ENCODE results near the gene HDAC4. TPM values are rescaled to one million over a fixed set of nuclear protein-coding genes. Genes with fewer than 3 reads are reported as not detected.

The HDAC4 gene
- total and polyA plus RNA-seq, 2 donors (not counting 1 experiment from before 2014, with no cell fraction given): 13.5 to 46.0 TPM

- Mint-ChIP-seq H3K27ac (no peak overlapping the region), H3K9me3 (ENCODE audit: insufficient read depth) (no peaks in the 10 kb centered on the region), H3K4me3 (no peak overlapping the region), H3K27me3 (no peaks in the 10 kb centered on the region), H3K4me1 (peaks cover 10% of the 10 kb centered on the region)
- Histone ChIP-seq H3K27me3 (replicated peaks in 1 of 4; ENCODE audit: control extremely low read depth in 1 of 4, control insufficient read depth in 3 of 4, insufficient read depth in 4 of 4, low read length in 3 of 4) (peaks cover 0 to 7% (median 3%) of the 10 kb centered on the region in 4 experiments), H3K4me3 (ENCODE audit: control extremely low read depth in 1 of 5, extremely low read depth in 1 of 5, insufficient read depth in 1 of 5, low read depth in 2 of 5, low read length in 4 of 5) (no peak overlapping the region), H4K20me1 (ENCODE audit: control insufficient read depth, insufficient read depth, low read length, poor library complexity, severe bottlenecking) (peaks cover 29% of the 10 kb centered on the region), H3K4me1 (ENCODE audit: control insufficient read depth in 2 of 2, insufficient read depth in 2 of 2, low read length in 2 of 2) (peaks cover 11 to 25% of the 10 kb centered on the region in 2 donors), H3K27ac (ENCODE audit: low read length in 2 of 2) (no peak overlapping the region), H2AFZ (ENCODE audit: insufficient read depth, low read depth, low read length, poor library complexity, severe bottlenecking) (no peak overlapping the region), H3K9ac (ENCODE audit: low read length) (no peak overlapping the region), H3K4me2 (replicated peaks; ENCODE audit: low read depth, low read length, poor library complexity, severe bottlenecking) (no peak overlapping the region), H3K79me2 (ENCODE audit: control insufficient read depth, insufficient read depth, low read length) (peaks cover 24% of the 10 kb centered on the region), H3K9me3 (ENCODE audit: control extremely low read depth in 1 of 3, control insufficient read depth in 2 of 3, insufficient read depth in 1 of 3, low read length in 2 of 3) (no peaks in the 10 kb centered on the region), H3K36me3 (replicated peaks in 1 of 2; ENCODE audit: control extremely low read depth in 1 of 2, control insufficient read depth in 1 of 2, extremely low read depth in 1 of 2, insufficient read depth in 2 of 2, low read length in 1 of 2) (no peaks in the 10 kb centered on the region)
- no peak for DNase-seq
- WGBS (ENCODE audit: insufficient coverage): 82% methylated on average over 16 of the region's 22 CpGs
- TF ChIP-seq CTCF (IDR thresholded peaks at IDR 0.05) (no peak), EZH2 (IDR thresholded peaks at IDR 0.05; ENCODE audit: borderline replicate concordance, insufficient read depth, low read depth, low read length, poor library complexity, severe bottlenecking) (no peak)
- CTCF ChIA-PET: no interaction called here
- POLR2A ChIA-PET: no interaction called here
- no peak for ATAC-seq (ENCODE audit: low read depth)
- intact Hi-C loops (cut with micrococcal nuclease): no loop called here
Measured at GRCh38 chr2:239234191-239235175, 166.3 kb downstream of the HDAC4 start.

GRCh38 chr2:239233576-239233975 is 167.2 kb downstream of the HDAC4 start:
- intact Hi-C loops (cut with micrococcal nuclease): no loop called here
- H3K4me1 Mint-ChIP-seq: peaks cover 10% of the 10 kb centered on the region
- peaks cover 0 to 7% (median 3%) of the 10 kb centered on the region in 4 experiments for H3K27me3 ChIP-seq (replicated peaks in 1 of 4; ENCODE audit: control extremely low read depth in 1 of 4, control insufficient read depth in 3 of 4, insufficient read depth in 4 of 4, low read length in 3 of 4)

More at GRCh38 chr2:239233576-239233975, 167.2 kb downstream of the HDAC4 start:
- Histone ChIP-seq H3K4me3 (ENCODE audit: control extremely low read depth in 1 of 5, extremely low read depth in 1 of 5, insufficient read depth in 1 of 5, low read depth in 2 of 5, low read length in 4 of 5) (no peak overlapping the region), H3K9ac (ENCODE audit: low read length) (no peak overlapping the region), H3K79me2 (ENCODE audit: control insufficient read depth, insufficient read depth, low read length) (peaks cover 17% of the 10 kb centered on the region), H3K4me1 (ENCODE audit: control insufficient read depth in 2 of 2, insufficient read depth in 2 of 2, low read length in 2 of 2) (peaks cover 11 to 25% of the 10 kb centered on the region in 2 donors), H4K20me1 (ENCODE audit: control insufficient read depth, insufficient read depth, low read length, poor library complexity, severe bottlenecking) (peaks cover 20% of the 10 kb centered on the region), H3K27ac (ENCODE audit: low read length in 2 of 2) (no peak overlapping the region), H3K4me2 (replicated peaks; ENCODE audit: low read depth, low read length, poor library complexity, severe bottlenecking) (no peak overlapping the region), H2AFZ (ENCODE audit: insufficient read depth, low read depth, low read length, poor library complexity, severe bottlenecking) (no peak overlapping the region), H3K36me3 (replicated peaks in 1 of 2; ENCODE audit: control extremely low read depth in 1 of 2, control insufficient read depth in 1 of 2, extremely low read depth in 1 of 2, insufficient read depth in 2 of 2, low read length in 1 of 2) (no peaks in the 10 kb centered on the region), H3K9me3 (ENCODE audit: control extremely low read depth in 1 of 3, control insufficient read depth in 2 of 3, insufficient read depth in 1 of 3, low read length in 2 of 3) (no peaks in the 10 kb centered on the region)
- no CpG with 5 or more reads among the region's 6 CpGs for WGBS (ENCODE audit: insufficient coverage)
- POLR2A ChIA-PET: no interaction called here
- Mint-ChIP-seq H3K9me3 (ENCODE audit: insufficient read depth) (no peaks in the 10 kb centered on the region), H3K27me3 (no peaks in the 10 kb centered on the region), H3K4me3 (no peak overlapping the region), H3K27ac (no peak overlapping the region)
- TF ChIP-seq EZH2 (IDR thresholded peaks at IDR 0.05; ENCODE audit: borderline replicate concordance, insufficient read depth, low read depth, low read length, poor library complexity, severe bottlenecking): no peak
- no peak for TF ChIP-seq CTCF (IDR thresholded peaks at IDR 0.05)
- CTCF ChIA-PET: no interaction called here
- ATAC-seq (ENCODE audit: low read depth): no peak
- no peak for DNase-seq
